Ureter (tissue), 1 donor: ENCODE data around the gene UBQLN1. TPM values are rescaled to one million over a fixed set of nuclear protein-coding genes. Genes with fewer than 3 reads are reported as not detected.
"Not testable (repeated sequence)": the region's sequence is repeated elsewhere in the genome, so short reads cannot be mapped to it uniquely, and the experiment has no call there.

ENCODE experiments used
- DNase-seq: peaks from one replicate; pipeline ENCODE4 v3.0.0-alpha.2; 2020; ENCODE audit warnings: low spot score
- total RNA-seq: library from RNA; stranded (reverse); gene quantifications from one replicate; pipeline ENCODE4 v1.2.4, GENCODE V29; 2023
- donor health status: DM: yes; HTN: yes; CAD: no.

UBQLN1 gene
- total RNA-seq, 1 donor from 2014 or later, result 123 TPM

GRCh38 chr9:83633255-83633654 lies 74.5 kb downstream of the UBQLN1 start:
- no peak for DNase-seq

- no peak for DNase-seq
Observed at GRCh38 chr9:83630938-83631457, 76.8 kb downstream of the UBQLN1 start.

GRCh38 chr9:83629433-83630104 lies 78.2 kb downstream of the UBQLN1 start:
- no peak for DNase-seq

GRCh38 chr9:83628540-83628939 lies 79.2 kb downstream of the UBQLN1 start:
- no peak for DNase-seq

GRCh38 chr9:83625178-83625577 lies 82.6 kb downstream of the UBQLN1 start:
- DNase-seq, result no peak

- no peak for DNase-seq
Observed at GRCh38 chr9:83623679-83624076, 84.1 kb downstream of the UBQLN1 start.

- DNase-seq, result peak; percentile 49
Observed at GRCh38 chr9:83622939-83623678, 84.6 kb downstream of the UBQLN1 start, which contains the start of gene IDNK. TSS of gene IDNK (plus strand) at chr9:83623143. CDS start at chr9:83623172, 29 bp downstream.

GRCh38 chr9:83622433-83622938 lies 85.3 kb downstream of the UBQLN1 start:
- peak; percentile 75 for DNase-seq

GRCh38 chr9:83620841-83621636 lies 86.7 kb downstream of the UBQLN1 start:
- no peak for DNase-seq

GRCh38 chr9:83617299-83617698 lies 90.5 kb downstream of the UBQLN1 start:
- no peak for DNase-seq

GRCh38 chr9:83613298-83613697 lies 94.5 kb downstream of the UBQLN1 start:
- DNase-seq, result not testable (repeated sequence)

Other genes with a start within 250 kb of the UBQLN1 start
- gene FRMD3, start 169.6 kb downstream of the UBQLN1 start, total RNA-seq, result 16.8 TPM
- 7.8 TPM for gene IDNK, start 84.8 kb downstream of the UBQLN1 start, total RNA-seq
- gene GKAP1, start 109.8 kb upstream of the UBQLN1 start, total RNA-seq, result 9.5 TPM
- gene KIF27, start 213.5 kb upstream of the UBQLN1 start, total RNA-seq, result 10.7 TPM